HCT116 (cell line): ENCODE data around the gene DOCK3. TPM values are rescaled to one million over a fixed set of nuclear protein-coding genes. Genes with fewer than 3 reads are reported as not detected.

Experiments
- ATAC-seq: fragments of 200-7000 bp; cut with Tn5 transposase; 2 replicates; pipeline ENCODE4 v1.9.1; 2020; ENCODE audit warnings: mild to moderate bottlenecking, moderate library complexity
- BruUV-seq: library from RNA; stranded (reverse); fragments of 400-500 nt; replicated peaks from 2 replicates; lab custom pipeline; 2021; lab: Mats Ljungman, UMichigan
- CTCF ChIA-PET: fragments of 300-600 bp; sonication (Branson Sonifier 250); formaldehyde crosslinking; loops from one replicate; lab custom pipeline; 2021; ENCODE audit warnings: antibody characterized with exemption; lab: Charles Lee
- POLR2A ChIA-PET: fragments of 300-600, 350-600 bp; sonication (Branson Sonifier 250); formaldehyde crosslinking; loops from one replicate; lab custom pipeline; 2021; ENCODE audit warnings: antibody characterized with exemption; lab: Charles Lee
- RAD21 ChIA-PET, 2 experiments: fragments of 300-600 bp; sonication (Branson Sonifier 250); formaldehyde crosslinking; loops; one replicate each; lab custom pipeline; 2023; ENCODE audit warnings: low total read pairs in 2 of 2; ENCODE audit not compliant: uncharacterized antibody in 2 of 2, unreplicated experiment in 2 of 2, low non-redundant PET in 1 of 2; lab: Charles Lee
- DNase-seq: peaks from one replicate; pipeline ENCODE4 v3.0.0-alpha.2; 2010; ENCODE audit warnings: low read depth, low spot score
- H2AFZ ChIP-seq: fragments of 200-600 bp; shearing (Covaris generic), sonication (generic); 2 replicates; pipeline ENCODE4 v1.6.1; 2017; ENCODE audit warnings: low read depth, mixed run types, mixed read lengths, antibody characterized with exemption, low read length; ENCODE audit not compliant: poor library complexity, severe bottlenecking
- H3K27ac ChIP-seq: 2 replicates; pipeline ENCODE4 v1.5.1; 2012; ENCODE audit warnings: low read depth, low read length
- H3K27me3 ChIP-seq: fragments of 200-600 bp; sonication (generic); 2 replicates; pipeline ENCODE4 v1.6.1; 2016; ENCODE audit warnings: mixed run types, low read length, mixed read lengths; ENCODE audit not compliant: insufficient read depth
- H3K36me3 ChIP-seq, 2 experiments: fragments of 200-500 bp in 1 of 2; fragments of 200-600 bp in 1 of 2; sonication (Bioruptor generic) in 1 of 2; sonication (generic) in 1 of 2; 2 replicates each; pipeline versions ENCODE4 v1.5.1 to v1.6.1; 2014 to 2016; ENCODE audit warnings: low read length in 2 of 2, inconsistent platforms in 1 of 2, mixed read lengths in 1 of 2, mixed run types in 1 of 2; ENCODE audit not compliant: insufficient read depth in 2 of 2, control insufficient read depth in 1 of 2
- H3K4me1 ChIP-seq, 2 experiments: fragments of 200-600 bp in 1 of 2; sonication (generic) in 1 of 2; 2 replicates each; pipeline versions ENCODE4 v1.5.1 to v1.6.1; 2012 to 2017; ENCODE audit warnings: low read length in 2 of 2, inconsistent platforms in 1 of 2, mild to moderate bottlenecking in 1 of 2, mixed read lengths in 1 of 2, mixed run types in 1 of 2, moderate library complexity in 1 of 2; ENCODE audit not compliant: insufficient read depth in 2 of 2, control insufficient read depth in 1 of 2
- H3K4me2 ChIP-seq: fragments of 200-600 bp; sonication (generic); 2 replicates; pipeline ENCODE4 v1.6.1; 2017; ENCODE audit warnings: mixed run types, low read length, mixed read lengths
- H3K4me3 ChIP-seq, 2 experiments: fragments of 200-600 bp in 1 of 2; sonication (generic) in 1 of 2; replicated peaks in 1 of 2; 2 replicates each; pipeline ENCODE4 v1.5.1; 2011 to 2016; ENCODE audit warnings: low read length in 2 of 2, control low read depth in 1 of 2, low read depth in 1 of 2, mild to moderate bottlenecking in 1 of 2, mixed read lengths in 1 of 2, mixed run types in 1 of 2
- H3K79me2 ChIP-seq: fragments of 200-600 bp; sonication (generic); 2 replicates; pipeline ENCODE4 v1.6.1; 2017; ENCODE audit warnings: mild to moderate bottlenecking, mixed run types, low read length, moderate library complexity, mixed read lengths; ENCODE audit not compliant: insufficient read depth
- H3K9ac ChIP-seq: fragments of 200-600 bp; sonication (generic); 2 replicates; pipeline ENCODE4 v1.6.1; 2016; ENCODE audit warnings: low read length, mixed read lengths
- H3K9me2 ChIP-seq: fragments of 200-600 bp; sonication (generic), shearing (Covaris generic); 2 replicates; pipeline ENCODE4 v1.6.1; 2017; ENCODE audit warnings: mixed run types, mild to moderate bottlenecking, moderate library complexity; ENCODE audit not compliant: insufficient read depth
- H3K9me3 ChIP-seq, 2 experiments: fragments of 200-500 bp in 1 of 2; fragments of 200-600 bp in 1 of 2; sonication (Bioruptor generic) in 1 of 2; sonication (generic) in 1 of 2; 2 replicates each; pipeline ENCODE4 v1.6.1; 2014 to 2017; ENCODE audit warnings: low read length in 2 of 2, mixed read lengths in 2 of 2, inconsistent platforms in 1 of 2, low read depth in 1 of 2, mild to moderate bottlenecking in 1 of 2, mixed run types in 1 of 2, moderate library complexity in 1 of 2; ENCODE audit not compliant: control insufficient read depth in 1 of 2, insufficient read depth in 1 of 2
- H4K20me1 ChIP-seq: fragments of 200-600 bp; sonication (generic), shearing (Covaris generic); 2 replicates; pipeline ENCODE4 v1.6.1; 2017; ENCODE audit warnings: mixed run types, mild to moderate bottlenecking, moderate library complexity; ENCODE audit not compliant: insufficient read depth
- CEBPB ChIP-seq: IDR thresholded peaks from 2 replicates; pipeline ENCODE4 v1.6.1; 2012; ENCODE audit warnings: low read depth
- ELF1 ChIP-seq: IDR thresholded peaks from 2 replicates; pipeline ENCODE4 v1.6.1; 2012; ENCODE audit warnings: low read depth, borderline replicate concordance
- EZH2 ChIP-seq: fragments of 200-600 bp; sonication (generic); IDR thresholded peaks from 2 replicates; pipeline ENCODE4 v1.6.1; 2017; ENCODE audit warnings: antibody characterized with exemption, mixed run types
- FOSL1 ChIP-seq: IDR thresholded peaks from 2 replicates; pipeline ENCODE4 v1.6.1; 2012; ENCODE audit warnings: low read depth
- JUND ChIP-seq: IDR thresholded peaks from 2 replicates; pipeline ENCODE4 v1.6.1; 2012
- MAX ChIP-seq: IDR thresholded peaks from 2 replicates; pipeline ENCODE4 v1.6.1; 2012
- POLR2AphosphoS5 ChIP-seq: IDR thresholded peaks from 2 replicates; pipeline ENCODE4 v1.6.1; 2011; ENCODE audit warnings: mild to moderate bottlenecking, low read depth, low read length, moderate library complexity
- RAD21 ChIP-seq: IDR thresholded peaks from 2 replicates; pipeline ENCODE4 v1.6.1; 2012; ENCODE audit warnings: low read depth, mild to moderate bottlenecking
- SIN3A ChIP-seq: IDR thresholded peaks from 2 replicates; pipeline ENCODE4 v1.6.1; 2012; ENCODE audit warnings: low read depth
- TCF7L2 ChIP-seq: IDR thresholded peaks from 2 replicates; pipeline ENCODE4 v1.7.0; 2011; ENCODE audit warnings: borderline replicate concordance, inconsistent platforms; ENCODE audit not compliant: insufficient read depth, insufficient read length; ENCODE audit errors: extremely low read depth
- ZFX ChIP-seq: fragments of 450-650 bp; IDR thresholded peaks from 2 replicates; pipeline ENCODE4 v1.6.1; 2017
- ZNF274 ChIP-seq: fragments of 200-500 bp; sonication (Bioruptor generic); IDR thresholded peaks from 2 replicates; pipeline ENCODE4 v1.6.1; 2014; ENCODE audit warnings: mild to moderate bottlenecking, low read depth, low read length, inconsistent platforms
- intact Hi-C: fragments of 100-400 bp; cut with micrococcal nuclease; formaldehyde crosslinking; loops from 2 replicates; pipeline ENCODE4 v1.10.0; 2022
- total RNA-seq: library from RNA; stranded (reverse); gene quantifications from one replicate; pipeline ENCODE4 v1.2.1, GENCODE V29; 2021; ENCODE audit not compliant: unreplicated experiment
- TF ChIP-seq, protein P1 (sequence below), 3 experiments: fragments of 200-600 bp in 1 of 3; sonication (generic) in 1 of 3; IDR thresholded peaks in 2 of 3; conservative IDR thresholded peaks in 1 of 3; 2 replicates each; pipeline ENCODE4 v1.5.1; 2012 to 2017; ENCODE audit warnings: low read depth in 2 of 3, low read length in 2 of 3, antibody characterized with exemption in 1 of 3, borderline replicate concordance in 1 of 3, control low read depth in 1 of 3, mild to moderate bottlenecking in 1 of 3, mixed read lengths in 1 of 3, mixed run types in 1 of 3, moderate library complexity in 1 of 3; ENCODE audit not compliant: insufficient read depth in 1 of 3

DOCK3 gene
- total RNA-seq, 1 experiment from 2014 or later, result 4.2 TPM

GRCh38 chr3:50655009-50655830 is 19.5 kb upstream of the DOCK3 start:
- no TSS peak for BruUV-seq
- Histone ChIP-seq H3K4me1 (peaks cover 5 to 28% of the 10 kb centered on the region in 2 experiments), H3K4me3 (no peak overlapping the region), H3K27ac (peak overlapping the region; percentile 12; the same call in 1 of the 2 replicates), H2AFZ (no peak overlapping the region), H3K4me2 (peak overlapping the region; percentile 53), H3K36me3 (no peaks in the 10 kb centered on the region; a peak in 1 of 4 replicates), H4K20me1 (no peaks in the 10 kb centered on the region), H3K79me2 (no peaks in the 10 kb centered on the region), H3K27me3 (no peaks in the 10 kb centered on the region), H3K9me3 (no peaks in the 10 kb centered on the region), H3K9ac (no peak overlapping the region), H3K9me2 (no peaks in the 10 kb centered on the region)
- RAD21 ChIA-PET, result interaction anchor here (0.9 to 1.5 kb wide), 3 partner anchors 27 to 39 kb away, joined by 3 to 4 read pairs (median 3); no protein-coding TSS in a partner anchor
- intact Hi-C loops, result no loop called here
- CTCF ChIA-PET, result interaction anchor here (0.6 to 4.9 kb wide), 4 partner anchors 28 to 717 kb away, joined by 3 to 83 read pairs (median 3); partner anchors contain the start of genes CISH and MAPKAPK3
- ATAC-seq (peak; percentile 25), DNase-seq (no peak)
- POLR2A ChIA-PET, result interaction anchor here (1.8 kb wide), 1 partner anchor 43 kb away, joined by 5 read pairs; the partner anchor contains the start of gene CISH
- TF ChIP-seq EZH2, result no peak
- TF ChIP-seq SIN3A, result no peak
- no peak for TF ChIP-seq ELF1
- TF ChIP-seq POLR2AphosphoS5, result peak; percentile 11; the same call in 1 of the 2 replicates
- TF ChIP-seq, protein P1, sequence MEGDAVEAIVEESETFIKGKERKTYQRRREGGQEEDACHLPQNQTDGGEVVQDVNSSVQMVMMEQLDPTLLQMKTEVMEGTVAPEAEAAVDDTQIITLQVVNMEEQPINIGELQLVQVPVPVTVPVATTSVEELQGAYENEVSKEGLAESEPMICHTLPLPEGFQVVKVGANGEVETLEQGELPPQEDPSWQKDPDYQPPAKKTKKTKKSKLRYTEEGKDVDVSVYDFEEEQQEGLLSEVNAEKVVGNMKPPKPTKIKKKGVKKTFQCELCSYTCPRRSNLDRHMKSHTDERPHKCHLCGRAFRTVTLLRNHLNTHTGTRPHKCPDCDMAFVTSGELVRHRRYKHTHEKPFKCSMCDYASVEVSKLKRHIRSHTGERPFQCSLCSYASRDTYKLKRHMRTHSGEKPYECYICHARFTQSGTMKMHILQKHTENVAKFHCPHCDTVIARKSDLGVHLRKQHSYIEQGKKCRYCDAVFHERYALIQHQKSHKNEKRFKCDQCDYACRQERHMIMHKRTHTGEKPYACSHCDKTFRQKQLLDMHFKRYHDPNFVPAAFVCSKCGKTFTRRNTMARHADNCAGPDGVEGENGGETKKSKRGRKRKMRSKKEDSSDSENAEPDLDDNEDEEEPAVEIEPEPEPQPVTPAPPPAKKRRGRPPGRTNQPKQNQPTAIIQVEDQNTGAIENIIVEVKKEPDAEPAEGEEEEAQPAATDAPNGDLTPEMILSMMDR (IDR thresholded peaks at IDR 0.05 in 2 of 3, conservative IDR thresholded peaks at IDR 0.05 in 1 of 3; ENCODE audit: borderline replicate concordance in 1 of 3, insufficient read depth in 1 of 3, low read depth in 2 of 3, low read length in 2 of 3), result no peak
- no peak for TF ChIP-seq RAD21
- no peak for TF ChIP-seq ZNF274
- TF ChIP-seq CEBPB, result 0 out of 2 replicates have a peak, but pooled peaks have one; percentile 25
- peak; percentile 52; the same call in 1 of the 2 replicates for TF ChIP-seq FOSL1
- 0 out of 2 replicates have a peak, but pooled peaks have one; percentile 31 for TF ChIP-seq MAX
- no peak for TF ChIP-seq ZFX
- TF ChIP-seq TCF7L2, result no peak
- TF ChIP-seq JUND, result peak; percentile 43; the same call in 1 of the 2 replicates
